Skeletal muscle satellite cell (primary cell): ENCODE data around the gene HAUS2.
"Not testable (repeated sequence)": the region's sequence is repeated elsewhere in the genome, so short reads cannot be mapped to it uniquely, and the experiment has no call there.

Experiments
- H3K27me3 ChIP-seq: 2 replicates; pipeline ENCODE4 v1.7.0; 2013; ENCODE audit warnings: low read length; ENCODE audit not compliant: control insufficient read depth, insufficient read depth
- H3K36me3 ChIP-seq: 2 replicates; pipeline ENCODE4 v1.7.0; 2013; ENCODE audit warnings: mild to moderate bottlenecking, control low read depth, low read length; ENCODE audit not compliant: insufficient read depth
- H3K4me1 ChIP-seq: 2 replicates; pipeline ENCODE4 v1.7.0; 2013; ENCODE audit warnings: low read length; ENCODE audit not compliant: control insufficient read depth, insufficient read depth
- H3K4me2 ChIP-seq: 2 replicates; pipeline ENCODE4 v1.7.0; 2013; ENCODE audit warnings: mild to moderate bottlenecking, low read length
- H3K4me3 ChIP-seq: 2 replicates; pipeline ENCODE4 v1.7.0; 2013; ENCODE audit warnings: low read length
- H3K9ac ChIP-seq: 2 replicates; pipeline ENCODE4 v1.7.0; 2013; ENCODE audit warnings: mild to moderate bottlenecking, low read depth, low read length, moderate library complexity
- H3K9me3 ChIP-seq: replicated peaks from 2 replicates; pipeline ENCODE4 v1.7.0; 2013; ENCODE audit warnings: mild to moderate bottlenecking, control low read depth, low read length

HAUS2 gene

GRCh38 chr15:42594095-42594494, 45.5 kb downstream of the HAUS2 start:
- Histone ChIP-seq H3K36me3 (no peaks in the 10 kb centered on the region), H3K27me3 (no peaks in the 10 kb centered on the region), H3K4me2 (no peak overlapping the region)

DNA sequence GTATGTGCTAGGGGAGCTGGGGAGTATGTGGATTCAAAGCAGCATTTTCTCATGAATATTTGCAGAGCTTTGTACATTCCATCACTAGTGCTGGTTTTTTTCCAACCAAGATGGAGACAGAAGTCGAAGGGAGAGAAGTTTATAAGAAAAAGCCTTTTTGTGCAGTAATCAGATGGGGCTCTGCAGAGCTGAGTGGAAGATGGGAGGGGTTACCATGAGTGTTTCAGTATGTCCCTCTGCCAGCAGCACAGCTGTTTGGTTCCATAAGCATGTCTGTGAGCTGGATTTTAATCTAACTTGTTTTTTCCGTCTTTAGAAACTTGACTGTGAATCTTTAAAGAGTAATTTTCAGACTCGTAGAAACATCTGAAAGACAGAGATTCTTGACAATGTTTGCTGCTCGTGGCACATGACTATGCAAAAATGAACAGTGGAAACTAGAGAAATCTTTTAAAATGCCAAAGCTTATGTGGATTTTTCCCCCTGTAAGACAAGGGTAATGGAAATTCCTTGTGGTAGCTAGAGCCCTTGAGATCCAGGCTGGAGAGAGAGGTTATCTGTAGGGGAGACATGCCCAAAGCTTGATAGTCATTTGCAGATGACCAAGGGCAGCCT, 47.1 kb downstream of the HAUS2 start:
- Histone ChIP-seq H3K36me3 (no peaks in the 10 kb centered on the region), H3K4me3 (no peak overlapping the region), H3K4me2 (no peak overlapping the region)

More at GRCh38 chr15:42594095-42594494, 45.5 kb downstream of the HAUS2 start:
- H3K4me3 ChIP-seq, result no peak overlapping the region
- H3K9ac ChIP-seq, result no peak overlapping the region
- H3K9me3 ChIP-seq, result no peaks in the 10 kb centered on the region
- peaks cover 4% of the 10 kb centered on the region for H3K4me1 ChIP-seq

DNA sequence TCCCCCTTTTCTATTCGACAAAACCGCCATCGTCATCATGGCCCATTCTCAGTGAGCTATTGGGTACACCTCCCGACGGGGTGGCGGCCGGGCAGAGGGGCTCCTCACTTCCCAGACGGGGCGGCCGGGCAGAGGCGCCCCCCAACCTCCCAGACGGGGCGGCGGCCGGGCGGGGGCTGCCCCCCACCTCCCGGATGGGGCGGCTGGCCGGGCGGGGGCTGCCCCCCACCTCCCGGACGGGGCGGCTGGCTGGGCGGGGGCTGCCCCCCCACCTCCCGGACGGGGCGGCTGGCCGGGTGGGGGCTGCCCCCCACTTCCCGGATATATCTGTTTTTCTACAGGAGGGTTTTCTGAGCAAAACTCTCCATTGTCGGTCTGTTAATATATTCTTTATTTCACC, 52.7 kb downstream of the HAUS2 start:
- not testable (repeated sequence) for H3K27me3 ChIP-seq, H3K4me1 ChIP-seq, H3K4me3 ChIP-seq, H3K36me3 ChIP-seq, H3K9ac ChIP-seq, H3K4me2 ChIP-seq, H3K9me3 ChIP-seq

More for the DNA sequence above, 47.1 kb downstream of the HAUS2 start:
- no peaks in the 10 kb centered on the region for H3K27me3 ChIP-seq
- H3K9ac ChIP-seq, result no peak overlapping the region
- H3K4me1 ChIP-seq, result peaks cover 4% of the 10 kb centered on the region
- H3K9me3 ChIP-seq, result no peaks in the 10 kb centered on the region

DNA sequence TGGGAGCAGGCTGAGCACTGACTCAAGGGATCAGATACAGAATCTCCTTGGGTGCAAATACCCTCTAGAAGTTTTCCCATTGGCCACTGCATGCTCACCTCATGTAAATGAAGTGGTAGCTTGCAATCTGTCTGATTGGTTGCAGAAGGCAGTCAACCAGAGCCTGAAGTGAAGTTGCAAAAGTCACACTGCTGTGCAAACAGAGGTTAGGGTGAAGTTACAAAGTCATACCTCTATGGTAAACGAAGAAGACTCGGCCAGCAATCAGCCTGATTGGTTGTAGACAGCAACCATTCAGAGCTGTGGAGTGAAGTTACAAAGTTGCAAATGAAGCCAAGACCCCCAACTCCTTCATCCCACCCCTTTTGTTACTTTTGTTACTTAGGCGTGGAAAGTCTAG, 53.9 kb downstream of the HAUS2 start:
- H3K9ac ChIP-seq, result no peak overlapping the region
- no peaks in the 10 kb centered on the region for H3K27me3 ChIP-seq
- H3K4me2 ChIP-seq, result no peak overlapping the region
- H3K4me1 ChIP-seq, result peaks cover 6% of the 10 kb centered on the region
- H3K4me3 ChIP-seq, result no peak overlapping the region
- no peaks in the 10 kb centered on the region for H3K36me3 ChIP-seq
- no peaks in the 10 kb centered on the region for H3K9me3 ChIP-seq

GRCh38 chr15:42603978-42604377, 55.3 kb downstream of the HAUS2 start:
- H3K9me3 ChIP-seq, result no peaks in the 10 kb centered on the region
- H3K4me3 ChIP-seq, result no peak overlapping the region
- H3K9ac ChIP-seq, result no peak overlapping the region
- no peaks in the 10 kb centered on the region for H3K27me3 ChIP-seq
- H3K4me2 ChIP-seq, result no peak overlapping the region
- peaks cover 6% of the 10 kb centered on the region for H3K4me1 ChIP-seq
- H3K36me3 ChIP-seq, result no peaks in the 10 kb centered on the region

GRCh38 chr15:42604894-42605744, 56.5 kb downstream of the HAUS2 start:
- peaks cover 6% of the 10 kb centered on the region for H3K4me1 ChIP-seq
- no peaks in the 10 kb centered on the region for H3K36me3 ChIP-seq
- no peak overlapping the region for H3K9ac ChIP-seq
- no peaks in the 10 kb centered on the region for H3K27me3 ChIP-seq
- H3K4me3 ChIP-seq, result no peak overlapping the region
- no peaks in the 10 kb centered on the region for H3K9me3 ChIP-seq
- H3K4me2 ChIP-seq, result no peak overlapping the region

DNA sequence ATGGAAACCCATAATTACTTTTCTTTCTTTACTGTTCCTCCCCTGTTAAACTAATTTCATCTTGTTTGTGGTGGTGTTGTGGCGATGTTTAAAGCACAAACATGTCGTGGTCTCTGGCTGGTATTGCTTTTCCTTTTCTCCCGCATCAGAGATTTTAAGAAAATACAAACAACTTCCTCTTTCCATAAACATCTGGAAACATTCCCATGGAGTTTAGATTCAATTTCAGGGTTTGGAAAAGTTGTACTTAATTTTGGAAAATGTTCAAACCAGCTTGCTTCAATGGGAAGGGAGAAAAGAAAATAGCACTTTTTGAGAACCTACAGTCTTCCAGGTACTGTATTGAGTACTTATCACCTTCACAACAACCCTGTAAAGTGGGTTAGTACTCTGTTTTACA, 57.2 kb downstream of the HAUS2 start:
- H3K9ac ChIP-seq, result no peak overlapping the region

DNA sequence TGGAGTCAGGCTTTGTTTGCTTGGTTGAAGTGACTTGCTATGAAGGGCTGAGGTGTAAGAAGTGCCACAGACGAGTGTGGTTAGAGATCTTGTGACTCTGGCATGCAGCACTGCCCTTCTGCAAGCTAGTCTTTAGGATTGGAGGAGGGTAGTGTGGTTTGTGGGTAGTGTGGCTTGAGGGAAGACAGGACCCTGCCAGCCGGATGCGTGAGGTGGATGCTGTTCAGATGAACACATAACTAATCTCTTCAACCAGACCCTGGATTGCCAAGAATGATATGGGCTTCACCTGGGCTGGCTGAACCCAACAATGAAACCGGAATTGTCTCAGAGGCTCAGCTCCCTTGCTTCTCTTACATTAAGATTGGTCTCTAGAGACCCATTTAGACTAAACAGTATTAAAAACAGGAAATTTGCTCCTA, 59.5 kb downstream of the HAUS2 start:
- H3K4me3 ChIP-seq, result no peak overlapping the region
- peaks cover 6% of the 10 kb centered on the region for H3K4me1 ChIP-seq
- H3K36me3 ChIP-seq, result no peaks in the 10 kb centered on the region
- no peaks in the 10 kb centered on the region for H3K27me3 ChIP-seq
- no peak overlapping the region for H3K4me2 ChIP-seq
- no peaks in the 10 kb centered on the region for H3K9me3 ChIP-seq
- H3K9ac ChIP-seq, result no peak overlapping the region

More for the DNA sequence above, 57.2 kb downstream of the HAUS2 start:
- Histone ChIP-seq H3K9me3 (no peaks in the 10 kb centered on the region), H3K36me3 (no peaks in the 10 kb centered on the region), H3K27me3 (no peaks in the 10 kb centered on the region), H3K4me2 (no peak overlapping the region), H3K4me1 (peaks cover 6% of the 10 kb centered on the region), H3K4me3 (no peak overlapping the region)

DNA sequence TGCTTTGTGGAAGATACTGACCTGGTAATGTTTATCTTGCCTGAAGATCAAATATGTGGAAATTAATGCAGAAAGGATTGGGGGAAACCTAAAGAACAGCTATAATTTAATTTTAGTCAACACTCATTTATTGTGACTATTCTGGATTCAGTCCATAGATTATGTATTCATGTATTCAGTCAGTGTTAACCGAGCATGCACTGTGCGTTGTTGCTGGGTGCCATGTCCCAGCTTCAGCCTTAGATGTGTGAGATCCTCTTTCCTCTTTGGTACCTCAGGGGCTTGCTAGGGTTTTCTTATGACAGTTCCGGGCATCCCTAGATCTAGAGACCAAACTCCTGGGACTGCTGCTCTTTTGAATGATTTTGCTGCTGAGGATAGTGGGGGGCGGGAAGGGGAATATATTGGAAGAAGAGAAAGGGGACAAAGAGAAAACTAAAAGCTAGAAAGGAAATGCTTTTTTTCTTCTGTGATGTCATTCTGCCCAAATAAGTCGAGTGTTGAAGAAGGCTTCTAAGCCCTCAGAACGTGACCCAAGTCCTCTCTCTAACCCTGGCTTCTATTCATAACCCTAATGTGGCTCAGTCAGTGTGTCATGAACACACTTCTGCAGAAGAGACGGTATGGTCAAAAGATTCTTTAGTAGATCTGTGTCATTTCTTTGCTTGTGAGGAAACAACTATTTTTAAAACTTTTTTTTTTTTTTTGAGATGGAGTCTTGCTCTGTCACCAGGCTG, 60.3 kb downstream of the HAUS2 start:
- Histone ChIP-seq H3K9ac (no peak overlapping the region), H3K9me3 (no peaks in the 10 kb centered on the region), H3K4me2 (no peak overlapping the region), H3K36me3 (no peaks in the 10 kb centered on the region), H3K27me3 (no peaks in the 10 kb centered on the region), H3K4me1 (peaks cover 6% of the 10 kb centered on the region), H3K4me3 (no peak overlapping the region)

- H3K9ac ChIP-seq, result no peak overlapping the region
- no peak overlapping the region for H3K4me3 ChIP-seq
- H3K4me2 ChIP-seq, result no peak overlapping the region
- H3K27me3 ChIP-seq, result no peaks in the 10 kb centered on the region
- H3K9me3 ChIP-seq, result no peaks in the 10 kb centered on the region
- no peaks in the 10 kb centered on the region for H3K36me3 ChIP-seq
- H3K4me1 ChIP-seq, result no peaks in the 10 kb centered on the region
Measured at GRCh38 chr15:42611532-42611931, 62.9 kb downstream of the HAUS2 start.

GRCh38 chr15:42612367-42612912, 63.8 kb downstream of the HAUS2 start:
- H3K9me3 ChIP-seq, result no peaks in the 10 kb centered on the region
- no peaks in the 10 kb centered on the region for H3K4me1 ChIP-seq
- H3K27me3 ChIP-seq, result no peaks in the 10 kb centered on the region
- H3K36me3 ChIP-seq, result no peaks in the 10 kb centered on the region
- H3K4me2 ChIP-seq, result no peak overlapping the region
- no peak overlapping the region for H3K4me3 ChIP-seq
- H3K9ac ChIP-seq, result no peak overlapping the region
